A549 (cell line): ENCODE measurements around the gene ADCY1. TPM values are rescaled to one million over a fixed set of nuclear protein-coding genes. Genes with fewer than 3 reads are reported as not detected.

ENCODE experiments used
- ATAC-seq, 2 experiments: fragments of 200-7000 bp in 1 of 2; fragments of >200 bp in 1 of 2; cut with Nextera tagmentation in 1 of 2; cut with Tn5 transposase in 1 of 2; 3 replicates each; pipeline versions ENCODE4 v1.8.0 to v1.9.1; 2018 to 2020; ENCODE audit warnings: mild to moderate bottlenecking in 1 of 2, moderate library complexity in 1 of 2
- CTCF ChIA-PET: fragments of 300-600 bp; sonication (Branson Sonifier 250); formaldehyde crosslinking; extraction: SDS; loops from one replicate; lab custom pipeline; 2021; ENCODE audit warnings: antibody characterized with exemption, inconsistent platforms; lab: Yijun Ruan, JAX
- POLR2A ChIA-PET: fragments of 350-600 bp; formaldehyde crosslinking; extraction: SDS; loops from one replicate; lab custom pipeline; 2021; ENCODE audit warnings: antibody characterized with exemption, inconsistent platforms; lab: Yijun Ruan, JAX
- DNase-seq, 2 experiments: peaks; one replicate each; pipeline versions ENCODE4 v3.0.0 to v3.0.0-alpha.2; 2011 to 2016; ENCODE audit warnings: low read depth in 1 of 2, low spot score in 1 of 2
- FAIRE-seq: peaks from 2 replicates; lab custom pipeline; 2011; peaks lifted over from hg19 to GRCh38; lab: Jason Lieb, UNC
- H3K27ac ChIP-seq, 2 experiments: fragments of >200 bp; sonication (Bioruptor Twin); formaldehyde crosslinking; 3 replicates each; pipeline ENCODE4 v1.5.1; 2016 to 2017
- H3K4me1 ChIP-seq: fragments of >200 bp; sonication (Bioruptor Twin); formaldehyde crosslinking; 3 replicates; pipeline ENCODE4 v1.6.1; 2016
- H3K4me2 ChIP-seq: fragments of >200 bp; sonication (Bioruptor Twin); formaldehyde crosslinking; 3 replicates; pipeline ENCODE4 v1.6.1; 2016
- H3K4me3 ChIP-seq: fragments of >200 bp; sonication (Bioruptor Twin); formaldehyde crosslinking; 3 replicates; pipeline ENCODE4 v1.5.1; 2016
- H3K9me3 ChIP-seq: fragments of >200 bp; sonication (Bioruptor Twin); formaldehyde crosslinking; 3 replicates; pipeline ENCODE4 v1.6.1; 2016
- CEBPB ChIP-seq, 2 experiments: fragments of >200 bp in 1 of 2; sonication (Bioruptor Twin) in 1 of 2; formaldehyde crosslinking in 1 of 2; IDR thresholded peaks; 2 replicates each; pipeline ENCODE4 v1.6.1; 2012 to 2016
- CHD4 ChIP-seq: fragments of 200-600 bp; sonication (generic); IDR thresholded peaks from 2 replicates; pipeline ENCODE4 v1.6.1; 2016; ENCODE audit warnings: antibody characterized with exemption, mild to moderate bottlenecking, borderline replicate concordance
- EHMT2 ChIP-seq: fragments of 200-600 bp; sonication (generic); IDR thresholded peaks from 2 replicates; pipeline ENCODE4 v1.6.1; 2016; ENCODE audit warnings: antibody characterized with exemption, low read depth, mild to moderate bottlenecking, moderate library complexity
- FOXS1 ChIP-seq: fragments of 250-450 bp; sonication (Bioruptor Pico); IDR thresholded peaks from 2 replicates; pipeline ENCODE4 v1.5.0; 2020; ENCODE audit warnings: mild to moderate bottlenecking, moderate library complexity
- HOXA7 ChIP-seq: fragments of 250-450 bp; sonication (Bioruptor Pico); IDR thresholded peaks from 2 replicates; pipeline ENCODE4 v1.5.0; 2020; ENCODE audit warnings: mild to moderate bottlenecking, moderate library complexity
- HOXB5 ChIP-seq: fragments of 250-450 bp; sonication (Bioruptor Pico); IDR thresholded peaks from 2 replicates; pipeline ENCODE4 v1.5.0; 2020; ENCODE audit warnings: mild to moderate bottlenecking, moderate library complexity
- JUN ChIP-seq, 2 experiments: fragments of >200 bp; sonication (Bioruptor Twin); formaldehyde crosslinking; IDR thresholded peaks; 2 replicates in 1 of 2; 3 replicates in 1 of 2; pipeline ENCODE4 v1.6.1; 2016 to 2017
- MAFK ChIP-seq: fragments of 450-650 bp; IDR thresholded peaks from 2 replicates; pipeline ENCODE4 v1.6.1; 2014; ENCODE audit not compliant: partially characterized antibody
- NPAS2 ChIP-seq: fragments of 250-450 bp; sonication (Bioruptor Pico); IDR thresholded peaks from 2 replicates; pipeline ENCODE4 v1.8.0; 2022; ENCODE audit warnings: mild to moderate bottlenecking, moderate library complexity, borderline replicate concordance
- RAD21 ChIP-seq, 2 experiments: fragments of >200 bp in 1 of 2; sonication (Bioruptor Twin) in 1 of 2; formaldehyde crosslinking in 1 of 2; IDR thresholded peaks in 1 of 2; conservative IDR thresholded peaks in 1 of 2; 2 replicates in 1 of 2; 3 replicates in 1 of 2; pipeline ENCODE4 v1.6.1; 2012 to 2018; ENCODE audit warnings: inconsistent platforms in 1 of 2
- RARB ChIP-seq: fragments of 250-450 bp; sonication (Bioruptor Pico); IDR thresholded peaks from 2 replicates; pipeline ENCODE4 v1.8.0; 2021; ENCODE audit warnings: mild to moderate bottlenecking, moderate library complexity
- RCOR1 ChIP-seq: fragments of 150-350 bp; IDR thresholded peaks from 2 replicates; pipeline ENCODE4 v1.6.1; 2014; ENCODE audit warnings: antibody characterized with exemption, low read length, low read depth
- RNF2 ChIP-seq: fragments of 200-600 bp; sonication (generic); IDR thresholded peaks from 2 replicates; pipeline ENCODE4 v1.6.1; 2016; ENCODE audit warnings: low read depth, mild to moderate bottlenecking, antibody characterized with exemption, moderate library complexity, borderline replicate concordance
- SMC3 ChIP-seq: fragments of >200 bp; sonication (Bioruptor Twin); formaldehyde crosslinking; IDR thresholded peaks from 3 replicates; pipeline ENCODE4 v1.6.1; 2018; ENCODE audit warnings: inconsistent platforms
- TP53 ChIP-seq: fragments of 250-450 bp; sonication (Bioruptor Pico); IDR thresholded peaks from 2 replicates; pipeline ENCODE4 v1.5.0; 2021; ENCODE audit warnings: mild to moderate bottlenecking, moderate library complexity
- ZC3H11A ChIP-seq: fragments of 450-650 bp; IDR thresholded peaks from 2 replicates; pipeline ENCODE4 v1.6.1; 2014; ENCODE audit warnings: antibody characterized with exemption, mild to moderate bottlenecking
- ZNF302 ChIP-seq: fragments of 250-450 bp; sonication (Bioruptor Pico); IDR thresholded peaks from 2 replicates; pipeline ENCODE4 v1.9.0; 2021; ENCODE audit warnings: inconsistent platforms, mild to moderate bottlenecking, moderate library complexity
- WGBS: methylation state at CpG from one replicate; pipeline ENCODE4 v1.1.6; 2017; ENCODE audit errors: missing lambda C conversion rate; 5-methylcytosine and 5-hydroxymethylcytosine counted together
- polyA plus RNA-seq, 4 experiments: library from polyadenylated mRNA; depleted of rRNA in 3 of 4; stranded (reverse); fragments of >200 nt; fragmentation: RNase III in 1 of 4; extraction: RNeasy Plus Mini Kit Qiagen cat#74134 plus additional on column Dnase treatment in 1 of 4; gene quantifications; 2 replicates in 3 of 4; 3 replicates in 1 of 4; pipeline ENCODE4 v1.2.3, GENCODE V29; 2011 to 2017
- TF ChIP-seq, protein P1 (sequence below): IDR thresholded peaks from 2 replicates; pipeline ENCODE4 v1.6.1; 2012; ENCODE audit warnings: low read depth, borderline replicate concordance
- TF ChIP-seq, protein P2 (sequence below): fragments of >200 bp; sonication (Bioruptor Twin); formaldehyde crosslinking; IDR thresholded peaks from 3 replicates; pipeline ENCODE4 v1.6.1; 2016
- TF ChIP-seq, protein P3 (sequence below): IDR thresholded peaks from 2 replicates; pipeline ENCODE4 v1.6.1; 2012
- TF ChIP-seq, protein P4 (sequence below): fragments of 150-350 bp; IDR thresholded peaks from 2 replicates; pipeline ENCODE4 v1.6.1; 2014; ENCODE audit warnings: low read depth, mild to moderate bottlenecking, low read length
- TF ChIP-seq, protein P5 (sequence below): fragments of >200 bp; sonication (Bioruptor Twin); formaldehyde crosslinking; IDR thresholded peaks from 3 replicates; pipeline ENCODE4 v1.5.1; 2016
- TF ChIP-seq, protein P6 (sequence below): fragments of 250-450 bp; sonication (Bioruptor Pico); IDR thresholded peaks from 2 replicates; pipeline ENCODE4 v1.5.0; 2020; ENCODE audit warnings: low read depth, mild to moderate bottlenecking, moderate library complexity
- TF ChIP-seq, protein P7 (sequence below): fragments of >200 bp; sonication (Bioruptor Twin); formaldehyde crosslinking; IDR thresholded peaks from 2 replicates; pipeline ENCODE4 v1.6.1; 2016

Gene ADCY1
- polyA plus RNA-seq, 2 of the 4 experiments (the other 2 are of a cell fraction): 1.3 to 1.7 TPM

DNA sequence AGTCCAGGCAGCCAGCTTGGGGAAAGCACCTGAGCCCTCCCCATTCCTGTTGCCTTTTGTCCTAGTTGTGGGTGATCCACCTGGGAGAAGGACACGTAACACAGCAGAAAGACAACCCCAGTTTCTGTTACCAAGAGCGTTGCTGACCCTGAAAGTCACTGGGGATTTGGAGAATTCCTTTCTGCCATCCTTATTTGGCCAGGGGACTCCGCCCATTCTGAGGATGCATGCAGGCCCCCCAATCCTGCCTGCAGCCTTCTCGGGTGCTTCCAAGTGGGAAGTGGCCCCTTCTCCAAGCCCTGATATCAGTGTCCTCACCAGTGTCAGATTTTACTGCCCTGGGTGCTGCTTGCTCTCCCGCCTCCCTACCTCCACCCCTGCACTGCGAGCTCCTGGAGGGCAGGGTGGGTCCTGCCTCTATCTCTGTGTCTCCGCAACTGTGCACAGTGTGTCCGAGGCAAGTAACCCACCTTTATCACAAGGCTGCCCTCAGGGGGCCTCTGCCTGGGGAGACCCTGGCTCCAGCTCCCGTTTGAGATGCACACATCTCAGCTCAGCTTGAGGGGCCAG lies 9.2 kb upstream of the ADCY1 start:
- TF ChIP-seq, protein P1, sequence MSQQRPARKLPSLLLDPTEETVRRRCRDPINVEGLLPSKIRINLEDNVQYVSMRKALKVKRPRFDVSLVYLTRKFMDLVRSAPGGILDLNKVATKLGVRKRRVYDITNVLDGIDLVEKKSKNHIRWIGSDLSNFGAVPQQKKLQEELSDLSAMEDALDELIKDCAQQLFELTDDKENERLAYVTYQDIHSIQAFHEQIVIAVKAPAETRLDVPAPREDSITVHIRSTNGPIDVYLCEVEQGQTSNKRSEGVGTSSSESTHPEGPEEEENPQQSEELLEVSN: no peak
- TF ChIP-seq, protein P2, sequence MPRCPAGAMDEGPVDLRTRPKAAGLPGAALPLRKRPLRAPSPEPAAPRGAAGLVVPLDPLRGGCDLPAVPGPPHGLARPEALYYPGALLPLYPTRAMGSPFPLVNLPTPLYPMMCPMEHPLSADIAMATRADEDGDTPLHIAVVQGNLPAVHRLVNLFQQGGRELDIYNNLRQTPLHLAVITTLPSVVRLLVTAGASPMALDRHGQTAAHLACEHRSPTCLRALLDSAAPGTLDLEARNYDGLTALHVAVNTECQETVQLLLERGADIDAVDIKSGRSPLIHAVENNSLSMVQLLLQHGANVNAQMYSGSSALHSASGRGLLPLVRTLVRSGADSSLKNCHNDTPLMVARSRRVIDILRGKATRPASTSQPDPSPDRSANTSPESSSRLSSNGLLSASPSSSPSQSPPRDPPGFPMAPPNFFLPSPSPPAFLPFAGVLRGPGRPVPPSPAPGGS: no peak
- TF ChIP-seq FOXS1 (CRISPR knock-in tag): no peak
- TF ChIP-seq CHD4: no peak
- TF ChIP-seq NPAS2 (CRISPR knock-in tag): no peak
- TF ChIP-seq RAD21 (conservative IDR thresholded peaks at IDR 0.05 in 1 of 2, IDR thresholded peaks at IDR 0.05 in 1 of 2): no peak
- POLR2A ChIA-PET: no interaction called here
- no peak for ATAC-seq
- CTCF ChIA-PET: interaction anchor here (1.4 kb wide), 2 partner anchors 10 to 13 kb away, joined by 3 read pairs; no protein-coding TSS in a partner anchor
- Histone ChIP-seq H3K27ac (no peak overlapping the region), H3K4me1 (no peaks in the 10 kb centered on the region), H3K4me2 (no peak overlapping the region), H3K9me3 (peaks cover 6% of the 10 kb centered on the region; the same call in 2 of the 3 replicates), H3K4me3 (no peak overlapping the region)
- FAIRE-seq: no peak
- DNase-seq: no peak
- 21% methylated on average over 7 of the region's 9 CpGs for WGBS

DNA sequence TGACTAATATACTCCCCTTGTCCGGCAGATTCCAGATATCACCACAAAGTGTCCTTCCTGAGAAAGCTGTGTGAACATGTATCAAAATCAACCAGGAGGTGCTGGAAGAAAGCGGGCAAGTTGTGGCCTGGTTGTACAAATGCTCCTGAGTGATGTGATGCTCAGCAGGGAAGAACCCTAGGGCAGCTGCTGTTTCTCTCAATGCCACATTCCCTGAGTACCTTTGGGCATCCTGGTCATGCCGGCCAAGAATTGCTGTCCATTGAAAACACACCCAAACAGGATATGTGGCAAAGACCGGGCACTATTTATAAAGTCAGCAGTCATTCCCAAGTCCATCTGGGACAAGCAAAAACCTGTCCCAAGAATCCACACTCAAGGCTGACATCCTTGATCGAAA lies 7.8 kb upstream of the ADCY1 start:
- POLR2A ChIA-PET: no interaction called here
- no peak for FAIRE-seq
- H3K4me3 ChIP-seq: no peak overlapping the region
- 31% methylated on average over 5 of the region's 5 CpGs for WGBS
- no peak for DNase-seq
- H3K9me3 ChIP-seq: no peaks in the 10 kb centered on the region; the same call in 2 of the 3 replicates
- CTCF ChIA-PET: interaction anchor here (1.4 kb wide), 1 partner anchor 11 kb away, joined by 3 read pairs; no protein-coding TSS in a partner anchor
- TF ChIP-seq RCOR1 (no peak), EHMT2 (no peak), TP53 (CRISPR knock-in tag) (no peak), HOXA7 (no peak), ZC3H11A (no peak), JUN (IDR thresholded peaks at IDR 0.05) (no peak), NPAS2 (CRISPR knock-in tag) (no peak), RNF2 (no peak), RARB (no peak), SMC3 (no peak), HOXB5 (CRISPR knock-in tag) (no peak)
- TF ChIP-seq, protein P3, sequence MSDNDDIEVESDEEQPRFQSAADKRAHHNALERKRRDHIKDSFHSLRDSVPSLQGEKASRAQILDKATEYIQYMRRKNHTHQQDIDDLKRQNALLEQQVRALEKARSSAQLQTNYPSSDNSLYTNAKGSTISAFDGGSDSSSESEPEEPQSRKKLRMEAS: no peak
- TF ChIP-seq, protein P4, sequence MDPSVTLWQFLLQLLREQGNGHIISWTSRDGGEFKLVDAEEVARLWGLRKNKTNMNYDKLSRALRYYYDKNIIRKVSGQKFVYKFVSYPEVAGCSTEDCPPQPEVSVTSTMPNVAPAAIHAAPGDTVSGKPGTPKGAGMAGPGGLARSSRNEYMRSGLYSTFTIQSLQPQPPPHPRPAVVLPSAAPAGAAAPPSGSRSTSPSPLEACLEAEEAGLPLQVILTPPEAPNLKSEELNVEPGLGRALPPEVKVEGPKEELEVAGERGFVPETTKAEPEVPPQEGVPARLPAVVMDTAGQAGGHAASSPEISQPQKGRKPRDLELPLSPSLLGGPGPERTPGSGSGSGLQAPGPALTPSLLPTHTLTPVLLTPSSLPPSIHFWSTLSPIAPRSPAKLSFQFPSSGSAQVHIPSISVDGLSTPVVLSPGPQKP: no peak
- H3K27ac ChIP-seq: no peak overlapping the region
- H3K4me2 ChIP-seq: no peak overlapping the region
- H3K4me1 ChIP-seq: no peaks in the 10 kb centered on the region
- ATAC-seq: no peak

DNA sequence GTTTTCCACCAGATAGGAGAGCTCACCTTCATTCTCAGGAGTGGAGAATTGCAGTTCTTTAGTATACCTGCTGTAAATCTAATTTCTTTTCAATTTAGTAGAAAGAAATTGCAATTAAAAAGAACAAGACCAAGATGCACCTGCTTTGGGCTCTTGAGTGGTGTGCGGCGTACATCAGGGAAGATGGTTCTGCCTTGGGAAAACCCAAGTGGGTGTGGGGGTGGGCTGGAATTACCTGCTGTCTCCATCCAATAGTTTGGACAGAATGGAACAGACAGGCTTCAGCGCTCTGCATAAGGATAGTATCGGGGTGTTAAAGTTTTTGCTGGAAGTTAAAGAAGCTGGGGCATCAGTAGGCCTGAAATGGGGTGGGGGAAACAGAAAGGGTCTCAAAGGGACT lies 7.2 kb upstream of the ADCY1 start:
- 47% methylated on average over 4 of the region's 4 CpGs for WGBS
- H3K4me2 ChIP-seq: no peak overlapping the region
- TF ChIP-seq SMC3: no peak
- no peak for TF ChIP-seq ZNF302
- no peak for TF ChIP-seq RNF2
- TF ChIP-seq, protein P5, sequence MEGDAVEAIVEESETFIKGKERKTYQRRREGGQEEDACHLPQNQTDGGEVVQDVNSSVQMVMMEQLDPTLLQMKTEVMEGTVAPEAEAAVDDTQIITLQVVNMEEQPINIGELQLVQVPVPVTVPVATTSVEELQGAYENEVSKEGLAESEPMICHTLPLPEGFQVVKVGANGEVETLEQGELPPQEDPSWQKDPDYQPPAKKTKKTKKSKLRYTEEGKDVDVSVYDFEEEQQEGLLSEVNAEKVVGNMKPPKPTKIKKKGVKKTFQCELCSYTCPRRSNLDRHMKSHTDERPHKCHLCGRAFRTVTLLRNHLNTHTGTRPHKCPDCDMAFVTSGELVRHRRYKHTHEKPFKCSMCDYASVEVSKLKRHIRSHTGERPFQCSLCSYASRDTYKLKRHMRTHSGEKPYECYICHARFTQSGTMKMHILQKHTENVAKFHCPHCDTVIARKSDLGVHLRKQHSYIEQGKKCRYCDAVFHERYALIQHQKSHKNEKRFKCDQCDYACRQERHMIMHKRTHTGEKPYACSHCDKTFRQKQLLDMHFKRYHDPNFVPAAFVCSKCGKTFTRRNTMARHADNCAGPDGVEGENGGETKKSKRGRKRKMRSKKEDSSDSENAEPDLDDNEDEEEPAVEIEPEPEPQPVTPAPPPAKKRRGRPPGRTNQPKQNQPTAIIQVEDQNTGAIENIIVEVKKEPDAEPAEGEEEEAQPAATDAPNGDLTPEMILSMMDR: no peak
- TF ChIP-seq, protein P6, sequence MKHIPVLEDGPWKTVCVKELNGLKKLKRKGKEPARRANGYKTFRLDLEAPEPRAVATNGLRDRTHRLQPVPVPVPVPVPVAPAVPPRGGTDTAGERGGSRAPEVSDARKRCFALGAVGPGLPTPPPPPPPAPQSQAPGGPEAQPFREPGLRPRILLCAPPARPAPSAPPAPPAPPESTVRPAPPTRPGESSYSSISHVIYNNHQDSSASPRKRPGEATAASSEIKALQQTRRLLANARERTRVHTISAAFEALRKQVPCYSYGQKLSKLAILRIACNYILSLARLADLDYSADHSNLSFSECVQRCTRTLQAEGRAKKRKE: no peak
- no peak for TF ChIP-seq CEBPB (IDR thresholded peaks at IDR 0.05)
- no peak for TF ChIP-seq MAFK
- TF ChIP-seq, protein P7, sequence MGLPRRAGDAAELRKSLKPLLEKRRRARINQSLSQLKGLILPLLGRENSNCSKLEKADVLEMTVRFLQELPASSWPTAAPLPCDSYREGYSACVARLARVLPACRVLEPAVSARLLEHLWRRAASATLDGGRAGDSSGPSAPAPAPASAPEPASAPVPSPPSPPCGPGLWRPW: no peak
- no peak for FAIRE-seq
- no peaks in the 10 kb centered on the region for H3K4me1 ChIP-seq
- no peak overlapping the region for H3K27ac ChIP-seq
- no peak for ATAC-seq
- POLR2A ChIA-PET: no interaction called here
- H3K9me3 ChIP-seq: no peaks in the 10 kb centered on the region
- DNase-seq: no peak
- no peak overlapping the region for H3K4me3 ChIP-seq
- CTCF ChIA-PET: no interaction called here
